Activated T-helper 1 cell treated with anti-CD3 and anti-CD28 coated beads, Interleukin-12 subunit alpha, Interleukin-12 subunit beta, Interleukin-2, Interleukin-4 antibody, amounts not matched to agents 30 ng/mL and 10 ng/mL and 1 ng/mL, durations not matched to agents 14 hours and 24 hours and 36 hours (primary cell): Measurements from ENCODE around the gene IL23A. TPM values are rescaled to one million over a fixed set of nuclear protein-coding genes. Genes with fewer than 3 reads are reported as not detected.

ENCODE experiments used
- DNase-seq: peaks from one replicate; pipeline ENCODE4 v3.0.0; 2021; ENCODE audit warnings: low spot score
- H3K27ac Mint-ChIP-seq: one replicate; pipeline ENCODE4 v1.8.0; 2021; ENCODE audit warnings: mild to moderate bottlenecking, mixed read lengths
- H3K27me3 Mint-ChIP-seq: one replicate; pipeline ENCODE4 v1.8.0; 2022; ENCODE audit warnings: mild to moderate bottlenecking, moderate library complexity, mixed read lengths; ENCODE audit not compliant: insufficient read depth
- H3K36me3 Mint-ChIP-seq: one replicate; pipeline ENCODE4 v1.8.0; 2021; ENCODE audit warnings: low read depth, mixed read lengths
- H3K4me1 Mint-ChIP-seq: one replicate; pipeline ENCODE4 v1.8.0; 2021; ENCODE audit warnings: low read depth, mixed read lengths
- H3K4me3 Mint-ChIP-seq: one replicate; pipeline ENCODE4 v1.8.0; 2021; ENCODE audit warnings: mild to moderate bottlenecking, moderate library complexity, mixed read lengths
- H3K9me3 Mint-ChIP-seq: one replicate; pipeline ENCODE4 v1.8.0; 2021; ENCODE audit warnings: mixed read lengths
- intact Hi-C: fragments of 100-400 bp; cut with micrococcal nuclease; formaldehyde crosslinking; loops from one replicate; pipeline ENCODE4 v1.15.1; 2024
- total RNA-seq: library from RNA; stranded (reverse); gene quantifications from 2 replicates; pipeline ENCODE4 v1.2.3, GENCODE V29; 2022

The IL23A gene
- total RNA-seq, 1 donor from 2014 or later, result 40.0 TPM

- no peak for DNase-seq
- Mint-ChIP-seq H3K27ac (no peak overlapping the region), H3K4me3 (no peak overlapping the region), H3K36me3 (no peaks in the 10 kb centered on the region), H3K27me3 (peaks cover 5% of the 10 kb centered on the region), H3K4me1 (no peaks in the 10 kb centered on the region), H3K9me3 (no peaks in the 10 kb centered on the region)
- intact Hi-C loops, result no loop called here
Measured at GRCh38 chr12:56382611-56383010, 43.9 kb downstream of the IL23A start.

- no peaks in the 10 kb centered on the region for H3K4me1 Mint-ChIP-seq
- H3K9me3 Mint-ChIP-seq, result no peaks in the 10 kb centered on the region
- no peak overlapping the region for H3K27ac Mint-ChIP-seq
- H3K27me3 Mint-ChIP-seq, result peaks cover 5% of the 10 kb centered on the region
- intact Hi-C loops, result no loop called here
- no peaks in the 10 kb centered on the region for H3K36me3 Mint-ChIP-seq
- no peak for DNase-seq
- no peak overlapping the region for H3K4me3 Mint-ChIP-seq
Measured at GRCh38 chr12:56385873-56386272, 47.2 kb downstream of the IL23A start.

GRCh38 chr12:56387152-56387736 is 48.6 kb downstream of the IL23A start:
- H3K27ac Mint-ChIP-seq, result no peak overlapping the region
- H3K9me3 Mint-ChIP-seq, result no peaks in the 10 kb centered on the region
- peaks cover 2% of the 10 kb centered on the region for H3K27me3 Mint-ChIP-seq
- DNase-seq, result no peak
- H3K4me1 Mint-ChIP-seq, result no peaks in the 10 kb centered on the region
- no peak overlapping the region for H3K4me3 Mint-ChIP-seq
- intact Hi-C loops, result no loop called here
- no peaks in the 10 kb centered on the region for H3K36me3 Mint-ChIP-seq

- Mint-ChIP-seq H3K4me1 (no peaks in the 10 kb centered on the region), H3K9me3 (no peaks in the 10 kb centered on the region), H3K27me3 (peaks cover 4% of the 10 kb centered on the region), H3K4me3 (no peak overlapping the region), H3K27ac (no peak overlapping the region), H3K36me3 (no peaks in the 10 kb centered on the region)
- no peak for DNase-seq
- intact Hi-C loops, result no loop called here
Measured at GRCh38 chr12:56389412-56389811, 50.7 kb downstream of the IL23A start.

Other genes with a start within 250 kb of the IL23A start
- 404 and 419 TPM in 2 replicates for gene PA2G4, start 234.3 kb upstream of the IL23A start, total RNA-seq
- gene RPL41, start 222.3 kb upstream of the IL23A start, total RNA-seq, result 3,669 and 3,676 TPM in 2 replicates
- gene ZC3H10, start 220.6 kb upstream of the IL23A start, total RNA-seq, result 13.5 and 13.7 TPM in 2 replicates
- gene ESYT1, start 210.6 kb upstream of the IL23A start, total RNA-seq, result 159 and 161 TPM in 2 replicates
- gene MYL6B, start 186.3 kb upstream of the IL23A start, total RNA-seq, result 58.8 and 67.6 TPM in 2 replicates
- gene MYL6, start 180.5 kb upstream of the IL23A start, total RNA-seq, result 786 and 802 TPM in 2 replicates
- gene SMARCC2, start 149.4 kb upstream of the IL23A start, total RNA-seq, result 124 and 132 TPM in 2 replicates
- 46.9 and 47.2 TPM in 2 replicates for gene RNF41, start 117.0 kb upstream of the IL23A start, total RNA-seq
- gene NABP2, start 114.5 kb upstream of the IL23A start, total RNA-seq, result 97.5 and 102 TPM in 2 replicates
- gene SLC39A5, start 108.8 kb upstream of the IL23A start, total RNA-seq, result 0.54 and 1.4 TPM in 2 replicates
- 71.0 and 83.9 TPM in 2 replicates for gene ANKRD52, start 80.5 kb upstream of the IL23A start, total RNA-seq
- gene COQ10A, start 71.9 kb upstream of the IL23A start, total RNA-seq, result 17.8 and 18.0 TPM in 2 replicates
- gene CS, start 38.6 kb upstream of the IL23A start, total RNA-seq, result 269 and 280 TPM in 2 replicates
- 170 and 172 TPM in 2 replicates for gene CNPY2, start 22.9 kb upstream of the IL23A start, total RNA-seq
- 20.9 and 21.3 TPM in 2 replicates for gene PAN2, start 4.9 kb upstream of the IL23A start, total RNA-seq
- gene STAT2, start 21.2 kb downstream of the IL23A start, total RNA-seq, result 70.2 and 71.3 TPM in 2 replicates
- gene APOF, start 24.0 kb downstream of the IL23A start, total RNA-seq, result not detected in 2 replicates
- 44.9 and 45.8 TPM in 2 replicates for gene TIMELESS, start 110.5 kb downstream of the IL23A start, total RNA-seq
- gene MIP, start 115.8 kb downstream of the IL23A start, total RNA-seq, result not detected in 2 replicates
- gene SPRYD4, start 129.7 kb downstream of the IL23A start, total RNA-seq, result 5.0 and 5.5 TPM in 2 replicates
- 1.5 and 2.6 TPM in 2 replicates for gene GLS2, start 149.3 kb downstream of the IL23A start, total RNA-seq
- gene RBMS2, start 182.9 kb downstream of the IL23A start, total RNA-seq, result 4.0 and 6.5 TPM in 2 replicates